ENCODE results near the gene PGM5.

Gene PGM5

GRCh38 chr9:68437785-68438184 lies 81.4 kb downstream of the PGM5 start:
- no peak for DNase-seq (ENCODE audit: low read depth)

- no peak for DNase-seq (ENCODE audit: low read depth)
Measured at GRCh38 chr9:68443624-68444023, 87.2 kb downstream of the PGM5 start.

GRCh38 chr9:68446836-68447235 lies 90.4 kb downstream of the PGM5 start:
- no peak for DNase-seq (ENCODE audit: low read depth)

GRCh38 chr9:68447611-68448010 lies 91.2 kb downstream of the PGM5 start:
- DNase-seq (ENCODE audit: low read depth), result no peak

GRCh38 chr9:68454579-68455334 lies 98.3 kb downstream of the PGM5 start:
- DNase-seq (ENCODE audit: low read depth), result no peak

GRCh38 chr9:68455451-68455850 lies 99.0 kb downstream of the PGM5 start:
- DNase-seq (ENCODE audit: low read depth), result no peak

GRCh38 chr9:68457803-68458202 lies 101.4 kb downstream of the PGM5 start:
- DNase-seq (ENCODE audit: low read depth), result no peak

GRCh38 chr9:68458918-68459317 lies 102.5 kb downstream of the PGM5 start:
- DNase-seq (ENCODE audit: low read depth), result no peak

GRCh38 chr9:68462105-68462775 lies 105.8 kb downstream of the PGM5 start:
- DNase-seq (ENCODE audit: low read depth), result no peak

- DNase-seq (ENCODE audit: low read depth), result no peak
Measured at GRCh38 chr9:68470067-68470466, 113.7 kb downstream of the PGM5 start.

- DNase-seq (ENCODE audit: low read depth), result no peak
Measured at GRCh38 chr9:68470634-68471033, 114.2 kb downstream of the PGM5 start.

GRCh38 chr9:68472119-68472518 lies 115.7 kb downstream of the PGM5 start:
- DNase-seq (ENCODE audit: low read depth), result no peak

- DNase-seq (ENCODE audit: low read depth), result no peak
Measured at GRCh38 chr9:68473790-68474189, 117.4 kb downstream of the PGM5 start.

- no peak for DNase-seq (ENCODE audit: low read depth)
Measured at GRCh38 chr9:68476422-68476821, 120.0 kb downstream of the PGM5 start.

GRCh38 chr9:68476847-68477246 lies 120.4 kb downstream of the PGM5 start:
- no peak for DNase-seq (ENCODE audit: low read depth)

GRCh38 chr9:68480807-68481206 lies 124.4 kb downstream of the PGM5 start:
- no peak for DNase-seq (ENCODE audit: low read depth)

- DNase-seq (ENCODE audit: low read depth), result no peak
Measured at GRCh38 chr9:68482548-68482947, 126.1 kb downstream of the PGM5 start.

- no peak for DNase-seq (ENCODE audit: low read depth)
Measured at GRCh38 chr9:68488126-68488525, 131.7 kb downstream of the PGM5 start.

- no peak for DNase-seq (ENCODE audit: low read depth)
Measured at GRCh38 chr9:68489646-68490045, 133.2 kb downstream of the PGM5 start.

GRCh38 chr9:68492806-68493205 lies 136.4 kb downstream of the PGM5 start:
- DNase-seq (ENCODE audit: low read depth), result no peak

GRCh38 chr9:68493541-68493940 lies 137.1 kb downstream of the PGM5 start:
- no peak for DNase-seq (ENCODE audit: low read depth)

GRCh38 chr9:68493958-68494577 lies 137.7 kb downstream of the PGM5 start:
- no peak for DNase-seq (ENCODE audit: low read depth)

GRCh38 chr9:68495247-68495646 lies 138.8 kb downstream of the PGM5 start:
- no peak for DNase-seq (ENCODE audit: low read depth)
